Measurements from ENCODE around the gene APBB3. TPM values are rescaled to one million over a fixed set of nuclear protein-coding genes. Genes with fewer than 3 reads are reported as not detected.

The APBB3 gene
- total and polyA plus RNA-seq, 2 experiments from 2014 or later: 13.1 to 13.8 TPM

GRCh38 chr5:140554454-140554853 is 9.9 kb downstream of the APBB3 start:
- Histone ChIP-seq H3K4me3 (no peak overlapping the region), H3K9me3 (ENCODE audit: low read depth) (no peaks in the 10 kb centered on the region), H3K36me3 (ENCODE audit: low read depth) (peaks cover 22% of the 10 kb centered on the region; the same call in 1 of the 2 replicates), H4K20me1 (ENCODE audit: insufficient read depth) (0 out of 2 replicates have a peak, but pooled peaks cover 8% of the 10 kb centered on the region), H3K9me2 (ENCODE audit: insufficient read depth) (no peaks in the 10 kb centered on the region), H3K9ac (peak overlapping the region; percentile 3; the same call in 1 of the 2 replicates), H3K4me2 (ENCODE audit: unreplicated experiment) (peak overlapping the region; percentile 48), H3K4me1 (ENCODE audit: insufficient read depth) (peaks cover 31% of the 10 kb centered on the region), H3K27me3 (replicated peaks; ENCODE audit: insufficient read depth) (no peaks in the 10 kb centered on the region), H3K27ac (peak overlapping the region; percentile 84), H3F3A (ENCODE audit: insufficient read depth) (peaks cover 50% of the 10 kb centered on the region), H2AFZ (no peak overlapping the region), H3K79me2 (ENCODE audit: insufficient read depth) (peaks cover 67% of the 10 kb centered on the region)
- in situ Hi-C loops (cut with MboI): no loop called here
- DNase-seq: peak; percentile 77
- WGBS, 2 experiments (ENCODE audit: low coverage in 1 of 2, low lambda C conversion rate in 2 of 2, missing lambda C conversion rate in 2 of 2): 51 to 52% methylated on average over 2 of the region's 2 CpGs
- TF ChIP-seq EZH2phosphoT487 (IDR thresholded peaks at IDR 0.05; ENCODE audit: insufficient read depth, low read depth) (no peak), EZH2 (IDR thresholded peaks at IDR 0.05; ENCODE audit: insufficient read depth, poor library complexity, severe bottlenecking) (no peak)

DNA sequence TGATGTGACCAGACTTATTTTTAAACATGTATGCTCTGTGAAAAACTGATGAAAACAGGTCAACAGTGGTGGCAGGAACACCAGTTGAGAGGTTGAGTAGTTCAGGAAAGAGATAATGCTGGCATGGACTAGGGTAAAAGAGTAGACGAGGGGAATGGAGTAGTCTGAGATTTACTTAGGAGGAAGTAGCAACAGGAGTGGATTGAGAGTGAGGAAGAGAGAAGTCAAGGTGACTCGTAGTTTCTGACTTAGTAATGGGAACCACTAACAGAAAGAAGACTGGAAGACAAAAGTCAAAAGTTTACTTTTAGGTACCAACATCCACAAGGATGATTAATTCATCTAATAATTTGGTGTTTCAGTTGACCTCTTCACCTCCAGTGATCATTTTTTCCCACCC is 10.7 kb downstream of the APBB3 start:
- Histone ChIP-seq H3K9me2 (ENCODE audit: insufficient read depth) (no peaks in the 10 kb centered on the region), H3K4me3 (no peak overlapping the region), H3F3A (ENCODE audit: insufficient read depth) (peaks cover 57% of the 10 kb centered on the region), H2AFZ (no peak overlapping the region), H3K79me2 (ENCODE audit: insufficient read depth) (peaks cover 67% of the 10 kb centered on the region), H3K4me2 (ENCODE audit: unreplicated experiment) (no peak overlapping the region), H3K9me3 (ENCODE audit: low read depth) (no peaks in the 10 kb centered on the region), H3K4me1 (ENCODE audit: insufficient read depth) (peaks cover 32% of the 10 kb centered on the region), H3K27me3 (replicated peaks; ENCODE audit: insufficient read depth) (no peaks in the 10 kb centered on the region), H3K9ac (no peak overlapping the region), H3K27ac (peak overlapping the region; percentile 84), H3K36me3 (ENCODE audit: low read depth) (peaks cover 22% of the 10 kb centered on the region; the same call in 1 of the 2 replicates), H4K20me1 (ENCODE audit: insufficient read depth) (0 out of 2 replicates have a peak, but pooled peaks cover 8% of the 10 kb centered on the region)
- peak; percentile 72 for DNase-seq
- in situ Hi-C loops (cut with MboI): no loop called here
- TF ChIP-seq EZH2phosphoT487 (IDR thresholded peaks at IDR 0.05; ENCODE audit: insufficient read depth, low read depth) (no peak), EZH2 (IDR thresholded peaks at IDR 0.05; ENCODE audit: insufficient read depth, poor library complexity, severe bottlenecking) (no peak)
- WGBS, 2 experiments (ENCODE audit: low coverage in 1 of 2, low lambda C conversion rate in 2 of 2, missing lambda C conversion rate in 2 of 2): 90 to 91% methylated on average over 2 of the region's 2 CpGs

- Histone ChIP-seq H3K9me2 (ENCODE audit: insufficient read depth) (no peaks in the 10 kb centered on the region), H3K9ac (no peak overlapping the region), H3K36me3 (ENCODE audit: low read depth) (peaks cover 22% of the 10 kb centered on the region; the same call in 1 of the 2 replicates), H4K20me1 (ENCODE audit: insufficient read depth) (0 out of 2 replicates have a peak, but pooled peaks cover 8% of the 10 kb centered on the region), H3K4me3 (no peak overlapping the region), H3K9me3 (ENCODE audit: low read depth) (no peaks in the 10 kb centered on the region), H3F3A (ENCODE audit: insufficient read depth) (peaks cover 62% of the 10 kb centered on the region), H3K27me3 (replicated peaks; ENCODE audit: insufficient read depth) (no peaks in the 10 kb centered on the region), H2AFZ (no peak overlapping the region), H3K4me2 (ENCODE audit: unreplicated experiment) (no peak overlapping the region), H3K27ac (no peak overlapping the region), H3K79me2 (ENCODE audit: insufficient read depth) (peaks cover 63% of the 10 kb centered on the region), H3K4me1 (ENCODE audit: insufficient read depth) (peaks cover 42% of the 10 kb centered on the region)
- DNase-seq: no peak
- TF ChIP-seq EZH2phosphoT487 (IDR thresholded peaks at IDR 0.05; ENCODE audit: insufficient read depth, low read depth) (no peak), EZH2 (IDR thresholded peaks at IDR 0.05; ENCODE audit: insufficient read depth, poor library complexity, severe bottlenecking) (no peak)
- 79 to 81% methylated on average over 4 of the region's 4 CpGs for WGBS, 2 experiments (ENCODE audit: low coverage in 1 of 2, low lambda C conversion rate in 2 of 2, missing lambda C conversion rate in 2 of 2)
- in situ Hi-C loops (cut with MboI): no loop called here
Measured at GRCh38 chr5:140551872-140552271, 12.5 kb downstream of the APBB3 start.

GRCh38 chr5:140550147-140551079 is 14.0 kb downstream of the APBB3 start:
- in situ Hi-C loops (cut with MboI): no loop called here
- WGBS, 2 experiments (ENCODE audit: low coverage in 1 of 2, low lambda C conversion rate in 2 of 2, missing lambda C conversion rate in 2 of 2): 92% methylated on average over 11 of the region's 11 CpGs
- TF ChIP-seq EZH2 (IDR thresholded peaks at IDR 0.05; ENCODE audit: insufficient read depth, poor library complexity, severe bottlenecking): no peak
- no peak for TF ChIP-seq EZH2phosphoT487 (IDR thresholded peaks at IDR 0.05; ENCODE audit: insufficient read depth, low read depth)
- no peak overlapping the region for H3K9ac ChIP-seq
- H3K36me3 ChIP-seq (ENCODE audit: low read depth): peaks cover 22% of the 10 kb centered on the region; the same call in 1 of the 2 replicates
- peak overlapping the region; percentile 95 for H3K27ac ChIP-seq
- H3K4me2 ChIP-seq (ENCODE audit: unreplicated experiment): no peak overlapping the region
- no peak overlapping the region for H2AFZ ChIP-seq
- no peak overlapping the region for H3K4me3 ChIP-seq
- no peak for DNase-seq
- 0 out of 2 replicates have a peak, but pooled peaks cover 8% of the 10 kb centered on the region for H4K20me1 ChIP-seq (ENCODE audit: insufficient read depth)
- no peaks in the 10 kb centered on the region for H3K27me3 ChIP-seq (replicated peaks; ENCODE audit: insufficient read depth)
- peaks cover 49% of the 10 kb centered on the region for H3K79me2 ChIP-seq (ENCODE audit: insufficient read depth)
- no peaks in the 10 kb centered on the region for H3K9me3 ChIP-seq (ENCODE audit: low read depth)
- H3K9me2 ChIP-seq (ENCODE audit: insufficient read depth): no peaks in the 10 kb centered on the region
- H3K4me1 ChIP-seq (ENCODE audit: insufficient read depth): peaks cover 34% of the 10 kb centered on the region
- peaks cover 66% of the 10 kb centered on the region for H3F3A ChIP-seq (ENCODE audit: insufficient read depth)
